Erythroblast (primary cell): Measurements from ENCODE around the gene VAV2.

Source experiments
- GATA1 ChIP-seq: IDR thresholded peaks from 2 replicates; pipeline ENCODE4 v1.6.1; 2011; ENCODE audit warnings: low read depth, mild to moderate bottlenecking, control low read depth, low read length, moderate library complexity
- POLR2A ChIP-seq: IDR thresholded peaks from 2 replicates; pipeline ENCODE4 v1.6.1; 2011; ENCODE audit warnings: mild to moderate bottlenecking, low read length

GRCh38 chr9:133916159-133916541 is 76.0 kb downstream of the VAV2 start:
- TF ChIP-seq POLR2A, result no peak
- no peak for TF ChIP-seq GATA1
